Right lung (tissue), 5 donors: ENCODE data around the gene UTS2B. TPM values are rescaled to one million over a fixed set of nuclear protein-coding genes. Genes with fewer than 3 reads are reported as not detected.

Source experiments
- DNase-seq, 2 donors: peaks; one replicate each; pipeline ENCODE4 v3.0.0-alpha.2; 2013
- polyA plus RNA-seq, 5 donors: library from polyadenylated mRNA; unstranded; fragments of 120-200 nt; gene quantifications; one replicate each; pipeline versions ENCODE4 v1.2.1 to v1.2.3, GENCODE V29; 2013; ENCODE audit warnings: inconsistent platforms in 1 of 5, low replicate concordance in 1 of 5; ENCODE audit not compliant: insufficient read length in 5 of 5, insufficient read depth in 1 of 5

Gene UTS2B
- polyA plus RNA-seq, 5 donors = 0.34 to 1.7 (median 1.0) TPM

- DNase-seq = no peak
These were observed 86.0 kb downstream of the UTS2B start for GRCh38 chr3:191244242-191244867.

GRCh38 chr3:191240486-191240885 lies 89.8 kb downstream of the UTS2B start:
- DNase-seq = no peak

GRCh38 chr3:191239407-191240031 lies 90.8 kb downstream of the UTS2B start:
- no peak for DNase-seq

GRCh38 chr3:191238321-191238817 lies 92.0 kb downstream of the UTS2B start:
- no peak for DNase-seq

- DNase-seq = no peak
These were observed 93.1 kb downstream of the UTS2B start for GRCh38 chr3:191237047-191237882.

GRCh38 chr3:191236646-191237045 lies 93.7 kb downstream of the UTS2B start:
- DNase-seq = no peak

- DNase-seq = no peak
These were observed 94.7 kb downstream of the UTS2B start for GRCh38 chr3:191235331-191236314.

- DNase-seq = no peak
These were observed 96.1 kb downstream of the UTS2B start for GRCh38 chr3:191234216-191234615.

- no peak for DNase-seq
These were observed 102.8 kb downstream of the UTS2B start for GRCh38 chr3:191227541-191227940.

- DNase-seq = no peak
These were observed 108.7 kb downstream of the UTS2B start for GRCh38 chr3:191221638-191222037.

- DNase-seq = no peak
These were observed 109.4 kb downstream of the UTS2B start for GRCh38 chr3:191220908-191221307.

- no peak for DNase-seq
These were observed 113.0 kb downstream of the UTS2B start for GRCh38 chr3:191217301-191217700.

Other genes with a start within 250 kb of the UTS2B start
- gene OSTN, start 131.3 kb downstream of the UTS2B start, polyA plus RNA-seq = under 1 TPM in 4 of 5 donors, not detected in 1; 0.06 to 0.20 (median 0.07) TPM
- gene CCDC50, start 1.1 kb downstream of the UTS2B start, polyA plus RNA-seq = 10 to 100 TPM; 45.3 to 83.8 (median 66.8) TPM
- gene PYDC2, start 130.6 kb upstream of the UTS2B start, polyA plus RNA-seq = not detected